A673 (cell line): Measurements from ENCODE around the gene UBR4. TPM values are rescaled to one million over a fixed set of nuclear protein-coding genes. Genes with fewer than 3 reads are reported as not detected.
A peak's percentile ranks its signal among the peaks of the same experiment; 100 is the strongest.

Experiments used
- BruUV-seq: library from RNA; stranded (reverse); fragments of 400-500 nt; replicated peaks from 2 replicates; lab custom pipeline; 2021; lab: Mats Ljungman, UMichigan
- CTCF ChIA-PET: fragments of 300-600 bp; sonication (Branson Sonifier 250); formaldehyde crosslinking; loops from one replicate; lab custom pipeline; 2022; ENCODE audit warnings: antibody characterized with exemption; lab: Charles Lee
- POLR2A ChIA-PET: fragments of 300-600 bp; sonication (Branson Sonifier 250); formaldehyde crosslinking; loops from one replicate; lab custom pipeline; 2022; ENCODE audit warnings: antibody characterized with exemption; ENCODE audit not compliant: low non-redundant PET; lab: Charles Lee
- DNase-seq: peaks from one replicate; pipeline ENCODE4 v3.0.0-alpha.2; 2015; ENCODE audit warnings: low spot score
- H3K27ac ChIP-seq: fragments of 200-600 bp; sonication (generic); 2 replicates; pipeline ENCODE4 v1.5.1; 2016; ENCODE audit warnings: mixed run types, low read depth, mild to moderate bottlenecking, mixed read lengths, antibody characterized with exemption, low read length; ENCODE audit not compliant: poor library complexity, severe bottlenecking
- H3K27me3 ChIP-seq: fragments of 200-600 bp; sonication (generic); replicated peaks from 2 replicates; pipeline ENCODE4 v1.6.1; 2017; ENCODE audit warnings: mixed run types, low read depth, mild to moderate bottlenecking, mixed read lengths, antibody characterized with exemption, low read length; ENCODE audit not compliant: insufficient read depth, poor library complexity
- H3K36me3 ChIP-seq: fragments of 200-600 bp; sonication (generic); 2 replicates; pipeline ENCODE4 v1.6.1; 2016; ENCODE audit warnings: mixed run types, mild to moderate bottlenecking, mixed read lengths, antibody characterized with exemption, low read length; ENCODE audit not compliant: insufficient read depth, poor library complexity, severe bottlenecking
- H3K4me1 ChIP-seq: fragments of 200-600 bp; sonication (generic); 2 replicates; pipeline ENCODE4 v1.6.1; 2017; ENCODE audit warnings: mixed run types, mild to moderate bottlenecking, mixed read lengths, antibody characterized with exemption, low read length; ENCODE audit not compliant: insufficient read depth, poor library complexity, severe bottlenecking
- H3K4me3 ChIP-seq: fragments of 200-600 bp; sonication (generic); 2 replicates; pipeline ENCODE4 v1.5.1; 2016; ENCODE audit warnings: low read depth, mixed run types, mild to moderate bottlenecking, mixed read lengths, low read length; ENCODE audit not compliant: poor library complexity, severe bottlenecking
- H3K9me3 ChIP-seq: fragments of 200-600 bp; sonication (generic); 2 replicates; pipeline ENCODE4 v1.6.1; 2016; ENCODE audit warnings: mixed run types, low read depth, mild to moderate bottlenecking, mixed read lengths, antibody characterized with exemption, low read length; ENCODE audit not compliant: poor library complexity, severe bottlenecking
- EZH2 ChIP-seq: fragments of 200-600 bp; sonication (generic); IDR thresholded peaks from 2 replicates; pipeline ENCODE4 v1.6.1; 2017; ENCODE audit warnings: borderline replicate concordance, low read depth, mild to moderate bottlenecking, mixed read lengths, antibody characterized with exemption, low read length; ENCODE audit not compliant: poor library complexity, severe bottlenecking
- intact Hi-C: fragments of 100-400 bp; cut with micrococcal nuclease; formaldehyde crosslinking; loops from one replicate; pipeline ENCODE4 v1.10.0; 2022; ENCODE audit not compliant: unreplicated experiment
- total RNA-seq: library from RNA; stranded (reverse); gene quantifications from 2 replicates; pipeline ENCODE4 v1.2.3, GENCODE V29; 2021
- TF ChIP-seq, protein P1 (sequence below): fragments of 300-800, 200-600 bp; sonication (generic); conservative IDR thresholded peaks from 2 replicates; pipeline ENCODE4 v1.5.1; 2017; ENCODE audit warnings: low read depth, mild to moderate bottlenecking, antibody characterized with exemption, low read length, moderate library complexity, mixed read lengths

UBR4 gene
- total RNA-seq, 1 experiment from 2014 or later = 214 TPM

DNA sequence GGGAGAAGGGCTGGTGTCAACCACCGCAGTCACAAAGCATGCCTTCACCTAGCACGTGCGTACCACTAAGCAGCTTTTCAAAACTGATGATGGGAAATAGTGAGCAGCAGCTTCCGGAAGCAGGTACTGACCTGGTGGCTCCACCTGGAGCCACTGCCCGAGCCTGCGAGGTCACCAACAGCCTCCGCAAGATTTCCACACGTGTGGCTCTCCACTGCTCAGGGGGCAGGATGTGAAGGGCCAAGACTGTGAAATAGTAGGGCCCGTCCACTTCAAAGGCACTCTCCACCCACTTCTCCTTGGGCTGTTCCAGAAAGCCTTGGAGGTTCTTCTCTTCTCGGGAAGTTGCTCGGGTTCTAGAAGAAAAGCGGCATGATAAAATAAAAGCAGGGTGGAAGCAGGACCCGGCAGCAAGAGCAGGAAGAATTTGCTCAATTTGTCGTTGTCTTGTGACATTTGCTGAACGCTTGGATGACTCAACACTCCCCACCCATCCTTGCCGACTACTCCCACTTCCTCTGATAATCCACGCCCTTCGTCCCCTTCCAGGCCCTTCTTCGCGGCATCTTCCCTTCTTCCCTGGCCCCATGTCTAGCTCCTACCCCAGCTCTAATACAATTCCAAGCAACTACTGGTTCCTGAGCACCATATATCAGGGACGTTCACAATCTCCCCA is 128.7 kb downstream of the UBR4 start:
- intact Hi-C loops = no loop called here
- TF ChIP-seq, protein P1, sequence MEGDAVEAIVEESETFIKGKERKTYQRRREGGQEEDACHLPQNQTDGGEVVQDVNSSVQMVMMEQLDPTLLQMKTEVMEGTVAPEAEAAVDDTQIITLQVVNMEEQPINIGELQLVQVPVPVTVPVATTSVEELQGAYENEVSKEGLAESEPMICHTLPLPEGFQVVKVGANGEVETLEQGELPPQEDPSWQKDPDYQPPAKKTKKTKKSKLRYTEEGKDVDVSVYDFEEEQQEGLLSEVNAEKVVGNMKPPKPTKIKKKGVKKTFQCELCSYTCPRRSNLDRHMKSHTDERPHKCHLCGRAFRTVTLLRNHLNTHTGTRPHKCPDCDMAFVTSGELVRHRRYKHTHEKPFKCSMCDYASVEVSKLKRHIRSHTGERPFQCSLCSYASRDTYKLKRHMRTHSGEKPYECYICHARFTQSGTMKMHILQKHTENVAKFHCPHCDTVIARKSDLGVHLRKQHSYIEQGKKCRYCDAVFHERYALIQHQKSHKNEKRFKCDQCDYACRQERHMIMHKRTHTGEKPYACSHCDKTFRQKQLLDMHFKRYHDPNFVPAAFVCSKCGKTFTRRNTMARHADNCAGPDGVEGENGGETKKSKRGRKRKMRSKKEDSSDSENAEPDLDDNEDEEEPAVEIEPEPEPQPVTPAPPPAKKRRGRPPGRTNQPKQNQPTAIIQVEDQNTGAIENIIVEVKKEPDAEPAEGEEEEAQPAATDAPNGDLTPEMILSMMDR = no peak
- TF ChIP-seq EZH2 = no peak
- CTCF ChIA-PET = no interaction called here
- Histone ChIP-seq H3K4me3 (no peak overlapping the region), H3K4me1 (no peaks in the 10 kb centered on the region), H3K9me3 (no peaks in the 10 kb centered on the region), H3K27ac (no peak overlapping the region), H3K27me3 (no peaks in the 10 kb centered on the region), H3K36me3 (peaks cover 93% of the 10 kb centered on the region)
- POLR2A ChIA-PET = no interaction called here
- DNase-seq = peak; percentile 51
- no TSS peak for BruUV-seq

- BruUV-seq = no TSS peak
- H3K27ac ChIP-seq = peak overlapping the region; percentile 5
Measured at GRCh38 chr1:19080721-19081120, 129.3 kb downstream of the UBR4 start.

DNA sequence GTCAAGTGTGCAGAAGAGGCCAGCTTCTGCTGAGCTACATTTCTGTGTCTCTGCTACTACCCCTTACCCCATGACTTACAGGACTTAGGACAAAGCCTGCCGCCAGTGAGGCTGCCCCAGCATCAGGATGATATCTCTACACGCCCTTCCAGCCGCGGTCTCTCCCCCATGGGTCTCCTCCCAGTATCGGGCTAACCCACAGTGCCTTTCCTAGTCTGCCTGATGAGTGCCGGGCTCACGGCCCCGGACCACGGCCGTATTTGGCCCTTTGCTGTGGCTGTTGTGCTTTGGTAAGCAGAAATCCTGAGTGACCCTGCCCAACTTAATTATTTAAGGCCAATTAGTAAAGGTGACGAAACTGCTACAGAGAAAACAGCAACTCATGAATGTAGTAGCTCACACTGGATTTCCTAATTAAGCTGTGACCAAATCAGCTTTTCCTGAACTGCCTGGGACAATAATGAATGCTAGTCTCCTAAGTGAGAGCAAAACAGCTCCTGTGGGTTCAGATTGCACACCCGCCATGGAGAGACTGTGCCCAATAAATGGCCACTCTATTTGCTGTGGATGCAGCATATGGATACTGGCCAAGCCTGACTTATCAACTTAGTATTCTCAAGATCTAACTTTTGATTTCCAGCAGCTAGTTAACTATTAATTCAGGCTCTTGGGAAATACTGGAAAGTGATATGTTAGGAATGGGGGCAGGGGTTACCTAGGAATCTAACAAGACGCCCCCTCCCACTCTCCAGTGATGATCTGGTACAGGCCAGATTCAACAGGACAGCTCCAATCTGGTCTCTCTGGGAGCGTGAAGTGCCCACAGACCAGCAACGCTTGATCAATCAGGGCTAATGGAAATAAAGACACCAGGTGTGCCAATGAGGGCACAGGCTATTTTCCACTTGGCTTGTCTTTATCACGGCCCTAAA is 130.3 kb downstream of the UBR4 start:
- TF ChIP-seq, protein P1 = no peak
- TF ChIP-seq EZH2 = no peak
- intact Hi-C loops = no loop called here
- H3K27ac ChIP-seq = peak overlapping the region; percentile 21
- POLR2A ChIA-PET = no interaction called here
- peaks cover 96% of the 10 kb centered on the region for H3K36me3 ChIP-seq
- BruUV-seq = no TSS peak
- CTCF ChIA-PET = no interaction called here
- H3K9me3 ChIP-seq = no peaks in the 10 kb centered on the region
- DNase-seq = no peak
- no peaks in the 10 kb centered on the region for H3K27me3 ChIP-seq
- H3K4me3 ChIP-seq = no peak overlapping the region
- no peaks in the 10 kb centered on the region for H3K4me1 ChIP-seq

More at GRCh38 chr1:19080721-19081120, 129.3 kb downstream of the UBR4 start:
- Histone ChIP-seq H3K4me1 (no peaks in the 10 kb centered on the region), H3K9me3 (no peaks in the 10 kb centered on the region), H3K27me3 (no peaks in the 10 kb centered on the region), H3K4me3 (no peak overlapping the region), H3K36me3 (peaks cover 96% of the 10 kb centered on the region)
- intact Hi-C loops = no loop called here
- ChIA-PET POLR2A (no interaction called here), CTCF (no interaction called here)
- TF ChIP-seq, protein P1 = no peak
- no peak for TF ChIP-seq EZH2
- no peak for DNase-seq
